ENCODE results near the gene SPATA17. TPM values are rescaled to one million over a fixed set of nuclear protein-coding genes. Genes with fewer than 3 reads are reported as not detected.
A peak's percentile ranks its signal among the peaks of the same experiment; 100 is the strongest.

SPATA17 gene
- total and polyA plus RNA-seq, 8 donors, result 0.12 to 2.3 (median 1.5) TPM; not detected in 3

- intact Hi-C loops (cut with DNase I; ENCODE audit: low total_unique reads), result no loop called here
- H3K4me1 ChIP-seq, result no peaks in the 10 kb centered on the region
- H3K4me3 ChIP-seq, result no peak overlapping the region
- no peaks in the 10 kb centered on the region for H3K27me3 ChIP-seq
- TF ChIP-seq POLR2A (IDR thresholded peaks at IDR 0.05), result no peak
- H3K27ac ChIP-seq, result no peak overlapping the region
- no peaks in the 10 kb centered on the region for H3K36me3 ChIP-seq
- DNase-seq, result no peak
- H3K9me3 ChIP-seq, result no peaks in the 10 kb centered on the region
- 83 to 95% (median 90%) methylated on average over 8 of the region's 8 CpGs for WGBS, 5 donors
Observed at GRCh38 chr1:217911908-217912307, 280.8 kb downstream of the SPATA17 start.

DNA sequence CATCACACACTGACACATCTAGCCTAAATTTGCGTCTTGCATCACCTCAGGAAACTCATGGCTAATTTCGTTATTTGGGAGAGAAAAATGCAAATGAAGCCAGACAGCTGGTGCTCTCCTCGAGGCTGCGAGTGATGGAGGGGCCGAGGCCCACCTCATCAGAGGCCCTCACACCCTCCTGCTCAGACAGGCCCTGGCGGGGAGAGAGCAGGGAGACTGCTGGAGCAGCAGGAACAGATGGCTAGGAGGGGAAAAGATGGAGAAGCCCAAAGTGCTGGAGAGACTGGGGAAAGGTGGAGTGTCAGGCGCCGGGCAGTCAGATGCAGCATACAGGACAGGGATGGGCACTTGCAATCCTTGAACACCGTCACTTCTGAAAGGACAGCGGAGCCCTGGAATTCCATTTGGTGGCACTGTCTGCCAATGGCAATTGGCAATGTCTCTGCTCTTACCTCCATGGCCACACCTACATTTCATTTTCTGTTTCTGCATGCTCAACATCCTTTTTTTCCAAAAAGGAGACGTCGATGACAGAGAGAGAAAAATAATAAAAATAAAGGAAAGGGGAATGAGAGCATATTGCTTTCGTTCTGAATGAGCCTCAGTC, 286.2 kb downstream of the SPATA17 start:
- WGBS, 5 donors, result 60 to 68% (median 66%) methylated on average over 13 of the region's 13 CpGs

DNA sequence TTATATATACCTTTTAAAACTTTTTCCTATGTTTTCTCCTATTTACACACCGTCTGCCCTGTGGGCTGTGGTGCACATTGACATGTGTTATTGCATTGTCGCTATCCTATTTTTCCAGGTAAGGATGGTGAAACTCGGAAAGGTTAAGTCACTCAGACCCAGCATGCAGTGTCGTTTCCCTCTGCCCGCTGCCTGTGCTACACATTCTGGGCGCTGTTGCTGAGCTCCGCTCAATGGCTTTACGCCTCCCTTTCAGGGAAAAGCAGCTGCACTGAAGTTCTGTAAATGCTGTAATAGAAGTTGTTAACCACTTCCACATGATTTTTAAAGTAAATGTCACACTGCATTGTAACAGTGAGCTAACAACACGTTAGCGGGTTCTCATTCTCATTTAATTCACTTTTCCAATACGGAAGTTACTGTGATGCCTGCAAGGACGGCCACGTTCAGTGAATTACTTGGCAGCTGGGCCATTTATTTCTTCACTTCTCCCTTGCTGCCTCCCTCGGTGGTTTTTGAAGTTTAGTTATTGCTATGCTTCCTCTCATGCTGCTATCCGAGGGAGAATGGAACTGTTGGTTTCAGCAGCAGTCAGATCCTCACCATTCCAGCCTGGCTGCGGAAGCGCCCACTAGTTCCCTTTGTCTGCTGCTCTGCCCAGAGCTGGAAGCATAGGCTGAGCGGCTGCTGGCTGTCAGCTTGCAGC, 288.7 kb downstream of the SPATA17 start:
- Histone ChIP-seq H3K4me3 (no peak overlapping the region), H3K27ac (no peak overlapping the region), H3K36me3 (no peaks in the 10 kb centered on the region), H3K9me3 (no peaks in the 10 kb centered on the region), H3K27me3 (peaks cover 0 to 24% (median 3%) of the 10 kb centered on the region in 3 donors), H3K4me1 (no peaks in the 10 kb centered on the region)
- DNase-seq, result peak in 1 of 2 donors; percentile 11
- WGBS, 5 donors, result 61 to 74% (median 70%) methylated on average over 18 of the region's 18 CpGs
- intact Hi-C loops (cut with DNase I; ENCODE audit: low total_unique reads), result no loop called here
- TF ChIP-seq POLR2AphosphoS5 (IDR thresholded peaks at IDR 0.05), result no peak
- no peak for TF ChIP-seq CTCF (IDR thresholded peaks at IDR 0.05)
- no peak for TF ChIP-seq POLR2A (IDR thresholded peaks at IDR 0.05)
- no peak for TF ChIP-seq EP300 (IDR thresholded peaks at IDR 0.05)

More for the DNA sequence above, 286.2 kb downstream of the SPATA17 start:
- no peak for TF ChIP-seq POLR2AphosphoS5 (IDR thresholded peaks at IDR 0.05)
- TF ChIP-seq EP300 (IDR thresholded peaks at IDR 0.05), result no peak
- no peak for TF ChIP-seq CTCF (IDR thresholded peaks at IDR 0.05)
- no peak for TF ChIP-seq POLR2A (IDR thresholded peaks at IDR 0.05)
- Histone ChIP-seq H3K27ac (no peak overlapping the region), H3K36me3 (no peaks in the 10 kb centered on the region), H3K4me3 (no peak overlapping the region), H3K4me1 (no peaks in the 10 kb centered on the region), H3K27me3 (peaks cover 0 to 9% (median 0%) of the 10 kb centered on the region in 3 donors), H3K9me3 (no peaks in the 10 kb centered on the region)
- DNase-seq, result no peak
- intact Hi-C loops (cut with DNase I; ENCODE audit: low total_unique reads), result no loop called here

Small RNA genes within 50 kb of the gene (small RNA-seq; reads per million reads assigned to genes)
- 0 reads per million in 4 donors for gene UBBP2

Other genes starting within 250 kb of the SPATA17 start
- gene GPATCH2, start 254 bp upstream of the SPATA17 start, total RNA-seq, result 10 to 100 TPM in 4 of 5 donors, 1 to 10 TPM in 1; 7.0 to 42.8 (median 26.3) TPM
- gene GPATCH2, start 254 bp upstream of the SPATA17 start, polyA plus RNA-seq, result 1 to 10 TPM; 2.4 to 5.2 (median 3.1) TPM

Measured in stomach (tissue), 9 donors.